MM.1S (cell line): Measurements from ENCODE around the gene NAALADL2.

Experiments used
- DNase-seq: peaks from one replicate; pipeline ENCODE4 v3.0.0-alpha.2; 2015
- H2AFZ ChIP-seq: fragments of 300-600 bp; sonication (generic); 2 replicates; pipeline ENCODE4 v1.6.0; 2016; ENCODE audit warnings: antibody characterized with exemption, low read length
- H3F3A ChIP-seq: fragments of 300-600 bp; sonication (generic); 2 replicates; pipeline ENCODE4 v1.6.1; 2016; ENCODE audit warnings: mild to moderate bottlenecking, antibody characterized with exemption, low read length, moderate library complexity, mixed read lengths; ENCODE audit not compliant: insufficient read depth
- H3K27ac ChIP-seq: fragments of 300-600 bp; sonication (generic); 2 replicates; pipeline ENCODE4 v1.5.1; 2016; ENCODE audit warnings: mild to moderate bottlenecking, low read length
- H3K27me3 ChIP-seq: fragments of 300-600 bp; sonication (generic); replicated peaks from 2 replicates; pipeline ENCODE4 v1.6.0; 2016; ENCODE audit warnings: low read length; ENCODE audit not compliant: insufficient read depth
- H3K36me3 ChIP-seq: fragments of 300-600 bp; sonication (generic); replicated peaks from 2 replicates; pipeline ENCODE4 v1.6.1; 2016; ENCODE audit warnings: mild to moderate bottlenecking, low read length, mixed read lengths; ENCODE audit not compliant: insufficient read depth
- H3K4me1 ChIP-seq: fragments of 300-600 bp; sonication (generic); 2 replicates; pipeline ENCODE4 v1.6.1; 2016; ENCODE audit warnings: low read length, mixed read lengths
- H3K4me2 ChIP-seq: fragments of 300-600 bp; sonication (generic); 2 replicates; pipeline ENCODE4 v1.6.0; 2016; ENCODE audit warnings: low read depth, low read length
- H3K4me3 ChIP-seq: fragments of 300-600 bp; sonication (generic); 2 replicates; pipeline ENCODE4 v1.5.1; 2016; ENCODE audit warnings: low read length, mixed read lengths
- H3K79me2 ChIP-seq: fragments of 300-600 bp; sonication (generic); 2 replicates; pipeline ENCODE4 v1.6.1; 2016; ENCODE audit warnings: mixed run types, low read length, mixed read lengths
- H3K9ac ChIP-seq: fragments of 300-600 bp; sonication (generic); 2 replicates; pipeline ENCODE4 v1.6.1; 2016; ENCODE audit warnings: low read length, mixed read lengths
- H3K9me2 ChIP-seq: fragments of 300-600 bp; sonication (generic); replicated peaks from 2 replicates; pipeline ENCODE4 v1.6.1; 2016; ENCODE audit warnings: mild to moderate bottlenecking, low read length, mixed read lengths; ENCODE audit not compliant: insufficient read depth
- H3K9me3 ChIP-seq: fragments of 300-600 bp; sonication (generic); replicated peaks from 2 replicates; pipeline ENCODE4 v1.6.1; 2016; ENCODE audit warnings: mild to moderate bottlenecking, low read length, mixed read lengths; ENCODE audit not compliant: insufficient read depth
- H4K20me1 ChIP-seq: fragments of 300-600 bp; sonication (generic); 2 replicates; pipeline ENCODE4 v1.6.1; 2016; ENCODE audit warnings: mild to moderate bottlenecking, low read length, moderate library complexity, mixed read lengths; ENCODE audit not compliant: insufficient read depth
- CTCF ChIP-seq: fragments of 300-600 bp; sonication (generic); IDR thresholded peaks from 2 replicates; pipeline ENCODE4 v1.5.1; 2016; ENCODE audit warnings: antibody characterized with exemption, low read length, mixed read lengths
- EZH2 ChIP-seq: fragments of 300-600 bp; sonication (generic); optimal IDR thresholded peaks from 2 replicates; pipeline ENCODE3; 2017; ENCODE audit warnings: low read depth, mild to moderate bottlenecking, antibody characterized with exemption, low read length, mixed read lengths
- EZH2phosphoT487 ChIP-seq: fragments of 300-600 bp; sonication (generic); IDR thresholded peaks from 2 replicates; pipeline ENCODE4 v1.6.1; 2018; ENCODE audit warnings: antibody characterized with exemption, low read length

NAALADL2 gene

GRCh38 chr3:174960898-174961297 is 101.8 kb downstream of the NAALADL2 start:
- no peak overlapping the region for H3K4me3 ChIP-seq
- no peaks in the 10 kb centered on the region for H3K9me2 ChIP-seq
- H3K27ac ChIP-seq: no peak overlapping the region
- TF ChIP-seq EZH2phosphoT487: no peak
- no peak for TF ChIP-seq CTCF
- TF ChIP-seq EZH2: no peak
- H3F3A ChIP-seq: no peaks in the 10 kb centered on the region
- H3K9me3 ChIP-seq: no peaks in the 10 kb centered on the region
- H3K9ac ChIP-seq: no peak overlapping the region
- no peak overlapping the region for H3K4me2 ChIP-seq
- H3K27me3 ChIP-seq: no peaks in the 10 kb centered on the region
- no peaks in the 10 kb centered on the region for H3K79me2 ChIP-seq
- H4K20me1 ChIP-seq: no peaks in the 10 kb centered on the region
- no peak overlapping the region for H2AFZ ChIP-seq
- no peaks in the 10 kb centered on the region for H3K36me3 ChIP-seq
- no peaks in the 10 kb centered on the region for H3K4me1 ChIP-seq
- DNase-seq: no peak

- no peaks in the 10 kb centered on the region for H3K27me3 ChIP-seq
- H3K27ac ChIP-seq: no peak overlapping the region
- H3F3A ChIP-seq: no peaks in the 10 kb centered on the region
- no peaks in the 10 kb centered on the region for H3K9me3 ChIP-seq
- H3K79me2 ChIP-seq: no peaks in the 10 kb centered on the region
- no peak overlapping the region for H3K9ac ChIP-seq
- no peaks in the 10 kb centered on the region for H4K20me1 ChIP-seq
- DNase-seq: no peak
- no peak overlapping the region for H3K4me3 ChIP-seq
- H2AFZ ChIP-seq: no peak overlapping the region
- no peaks in the 10 kb centered on the region for H3K36me3 ChIP-seq
- no peaks in the 10 kb centered on the region for H3K9me2 ChIP-seq
- no peak overlapping the region for H3K4me2 ChIP-seq
- no peaks in the 10 kb centered on the region for H3K4me1 ChIP-seq
- no peak for TF ChIP-seq CTCF
- no peak for TF ChIP-seq EZH2
- TF ChIP-seq EZH2phosphoT487: no peak
Observed at GRCh38 chr3:174973465-174973864, 114.3 kb downstream of the NAALADL2 start.

GRCh38 chr3:174986685-174987084 is 127.6 kb downstream of the NAALADL2 start:
- no peak overlapping the region for H2AFZ ChIP-seq
- H4K20me1 ChIP-seq: no peaks in the 10 kb centered on the region
- H3K9me3 ChIP-seq: no peaks in the 10 kb centered on the region
- H3K36me3 ChIP-seq: no peaks in the 10 kb centered on the region
- no peak for TF ChIP-seq EZH2phosphoT487
- no peak for TF ChIP-seq CTCF
- no peak for TF ChIP-seq EZH2
- H3K4me2 ChIP-seq: no peak overlapping the region
- no peak for DNase-seq
- no peak overlapping the region for H3K4me3 ChIP-seq
- H3K27me3 ChIP-seq: no peaks in the 10 kb centered on the region
- no peaks in the 10 kb centered on the region for H3F3A ChIP-seq
- no peak overlapping the region for H3K9ac ChIP-seq
- H3K4me1 ChIP-seq: no peaks in the 10 kb centered on the region
- H3K27ac ChIP-seq: no peak overlapping the region
- no peaks in the 10 kb centered on the region for H3K9me2 ChIP-seq
- H3K79me2 ChIP-seq: no peaks in the 10 kb centered on the region
